Activated T-helper 17 cell treated with anti-CD3 and anti-CD28 coated beads, Interleukin-2, amount 50 U/mL, for 72 hours (primary cell): Measurements from ENCODE around the gene EP400. TPM values are rescaled to one million over a fixed set of nuclear protein-coding genes. Genes with fewer than 3 reads are reported as not detected.
"Not testable (repeated sequence)": the region's sequence is repeated elsewhere in the genome, so short reads cannot be mapped to it uniquely, and the experiment has no call there.

Experiments
- ATAC-seq: fragments of 150-1000 bp; cut with Tn5 transposase; replicated peaks from 2 replicates; pipeline ENCODE4 v1.10.0; 2021; ENCODE audit warnings: mild to moderate bottlenecking, moderate library complexity
- H3K27ac Mint-ChIP-seq: one replicate; pipeline ENCODE4 v1.8.0; 2022; ENCODE audit warnings: mixed read lengths
- H3K27me3 Mint-ChIP-seq: one replicate; pipeline ENCODE4 v1.8.0; 2022; ENCODE audit warnings: mixed read lengths
- H3K36me3 Mint-ChIP-seq: one replicate; pipeline ENCODE4 v1.8.0; 2022; ENCODE audit warnings: low read depth, mild to moderate bottlenecking, mixed read lengths
- H3K4me1 Mint-ChIP-seq: one replicate; pipeline ENCODE4 v1.8.0; 2022; ENCODE audit warnings: mixed read lengths
- H3K4me3 Mint-ChIP-seq: one replicate; pipeline ENCODE4 v1.8.0; 2022; ENCODE audit warnings: mild to moderate bottlenecking, mixed read lengths
- H3K9me3 Mint-ChIP-seq: one replicate; pipeline ENCODE4 v1.8.0; 2022; ENCODE audit warnings: mixed read lengths
- total RNA-seq, 2 donors: library from RNA; stranded (reverse); gene quantifications; one replicate each; pipeline ENCODE4 v1.2.3, GENCODE V29; 2022

Gene EP400
- total RNA-seq, 2 donors from 2014 or later, result 47.1 to 60.0 TPM

DNA sequence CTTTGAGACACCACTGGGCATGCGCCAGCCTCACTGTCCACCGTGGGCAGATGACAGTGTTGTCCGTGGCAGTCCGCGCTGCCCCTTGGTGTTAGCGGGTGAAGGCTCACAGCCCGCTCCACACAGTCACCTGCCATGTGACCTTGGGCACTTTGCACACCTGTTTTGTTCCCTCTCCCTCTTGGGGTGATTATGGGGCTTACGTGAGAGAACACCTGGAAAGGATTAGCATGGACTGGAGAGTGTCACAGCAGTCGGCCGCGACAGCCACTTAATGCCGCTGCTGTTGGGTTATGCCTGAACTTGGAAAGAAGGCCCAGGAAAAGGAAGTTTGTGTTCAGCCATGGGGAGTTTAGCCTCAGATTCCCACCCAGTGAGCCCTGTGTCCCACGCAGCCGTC is 100.1 kb downstream of the EP400 start:
- no peaks in the 10 kb centered on the region for H3K4me1 Mint-ChIP-seq
- H3K4me3 Mint-ChIP-seq, result no peak overlapping the region
- no peaks in the 10 kb centered on the region for H3K9me3 Mint-ChIP-seq
- H3K36me3 Mint-ChIP-seq, result peaks cover 97% of the 10 kb centered on the region
- no peaks in the 10 kb centered on the region for H3K27me3 Mint-ChIP-seq
- H3K27ac Mint-ChIP-seq, result no peak overlapping the region
- no peak for ATAC-seq

DNA sequence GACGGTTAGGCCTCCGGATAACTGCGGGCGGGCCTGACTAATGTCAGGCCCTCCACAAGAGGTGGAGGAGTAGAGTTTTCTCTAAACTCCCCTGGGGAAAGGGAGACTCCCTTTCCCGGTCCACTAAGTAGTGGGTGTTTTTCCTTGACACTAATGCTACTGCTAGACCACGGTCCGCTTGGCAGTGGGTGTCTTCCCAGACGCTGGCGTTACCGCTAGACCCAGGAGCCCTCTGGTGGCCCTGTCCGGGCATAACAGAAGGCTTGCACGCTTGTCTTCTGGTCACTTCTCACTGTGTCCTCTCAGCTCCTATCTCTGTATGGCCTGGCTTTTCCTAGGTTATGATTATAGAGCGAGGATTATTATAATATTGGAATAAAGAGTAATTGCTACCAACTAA is 102.0 kb downstream of the EP400 start:
- not testable (repeated sequence) for H3K4me3 Mint-ChIP-seq, H3K9me3 Mint-ChIP-seq, H3K4me1 Mint-ChIP-seq, H3K27me3 Mint-ChIP-seq, H3K27ac Mint-ChIP-seq, ATAC-seq
- H3K36me3 Mint-ChIP-seq, result peaks cover 97% of the 10 kb centered on the region

GRCh38 chr12:132052196-132052932 is 102.6 kb downstream of the EP400 start:
- ATAC-seq, result no peak
- H3K9me3 Mint-ChIP-seq, result no peaks in the 10 kb centered on the region
- no peaks in the 10 kb centered on the region for H3K4me1 Mint-ChIP-seq
- H3K36me3 Mint-ChIP-seq, result peaks cover 97% of the 10 kb centered on the region
- no peak overlapping the region for H3K27ac Mint-ChIP-seq
- H3K27me3 Mint-ChIP-seq, result no peaks in the 10 kb centered on the region
- no peak overlapping the region for H3K4me3 Mint-ChIP-seq

DNA sequence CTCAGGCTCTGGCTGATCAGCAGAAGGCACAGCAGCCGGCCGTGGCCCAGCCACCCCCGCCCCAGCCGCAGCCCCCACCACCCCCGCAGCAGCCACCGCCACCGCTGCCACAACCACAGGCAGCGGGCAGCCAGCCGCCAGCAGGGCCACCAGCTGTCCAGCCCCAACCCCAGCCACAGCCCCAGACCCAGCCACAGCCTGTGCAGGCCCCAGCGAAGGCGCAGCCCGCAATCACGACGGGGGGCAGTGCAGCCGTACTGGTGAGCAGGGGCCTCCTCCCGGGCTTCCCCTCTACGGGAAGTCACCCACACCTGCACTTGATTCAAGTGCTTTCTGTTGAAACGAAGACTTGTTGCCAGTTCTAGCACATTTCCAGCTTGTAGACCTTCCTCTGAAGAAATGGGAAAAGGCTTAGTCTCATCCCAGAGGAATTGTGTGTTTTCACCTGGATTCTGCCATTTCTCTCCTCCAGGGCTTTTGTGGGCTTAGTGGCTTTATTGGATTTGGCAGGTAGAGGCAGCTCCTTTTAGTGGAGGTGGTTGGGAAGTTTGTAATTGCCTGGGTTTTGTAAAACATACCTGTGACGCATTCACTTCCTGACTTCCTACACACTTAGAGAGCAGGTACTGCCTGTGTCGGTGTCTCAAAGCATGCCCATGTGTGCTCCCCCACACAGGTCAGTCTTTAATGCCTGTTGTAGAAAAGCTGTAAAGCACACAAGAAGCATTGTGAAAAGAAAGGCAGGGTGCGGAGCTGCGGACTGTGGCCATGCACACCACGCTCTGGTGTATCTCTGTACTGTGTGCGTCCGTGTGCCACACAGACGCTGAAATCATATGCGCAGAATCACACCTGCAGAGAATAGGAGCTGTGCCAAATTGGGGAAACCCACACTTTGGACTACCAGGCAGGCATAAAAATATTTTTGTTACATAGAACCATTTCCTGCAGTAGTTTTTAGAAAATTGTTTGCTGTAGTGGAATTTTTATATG is 103.9 kb downstream of the EP400 start:
- no peak overlapping the region for H3K4me3 Mint-ChIP-seq
- H3K9me3 Mint-ChIP-seq, result no peaks in the 10 kb centered on the region
- H3K4me1 Mint-ChIP-seq, result no peaks in the 10 kb centered on the region
- H3K36me3 Mint-ChIP-seq, result peaks cover 97% of the 10 kb centered on the region
- no peak overlapping the region for H3K27ac Mint-ChIP-seq
- H3K27me3 Mint-ChIP-seq, result no peaks in the 10 kb centered on the region
- ATAC-seq, result no peak

GRCh38 chr12:132054983-132055382 is 105.2 kb downstream of the EP400 start:
- Mint-ChIP-seq H3K4me3 (no peak overlapping the region), H3K9me3 (no peaks in the 10 kb centered on the region), H3K36me3 (peaks cover 96% of the 10 kb centered on the region), H3K4me1 (no peaks in the 10 kb centered on the region), H3K27ac (no peak overlapping the region), H3K27me3 (no peaks in the 10 kb centered on the region)
- no peak for ATAC-seq

DNA sequence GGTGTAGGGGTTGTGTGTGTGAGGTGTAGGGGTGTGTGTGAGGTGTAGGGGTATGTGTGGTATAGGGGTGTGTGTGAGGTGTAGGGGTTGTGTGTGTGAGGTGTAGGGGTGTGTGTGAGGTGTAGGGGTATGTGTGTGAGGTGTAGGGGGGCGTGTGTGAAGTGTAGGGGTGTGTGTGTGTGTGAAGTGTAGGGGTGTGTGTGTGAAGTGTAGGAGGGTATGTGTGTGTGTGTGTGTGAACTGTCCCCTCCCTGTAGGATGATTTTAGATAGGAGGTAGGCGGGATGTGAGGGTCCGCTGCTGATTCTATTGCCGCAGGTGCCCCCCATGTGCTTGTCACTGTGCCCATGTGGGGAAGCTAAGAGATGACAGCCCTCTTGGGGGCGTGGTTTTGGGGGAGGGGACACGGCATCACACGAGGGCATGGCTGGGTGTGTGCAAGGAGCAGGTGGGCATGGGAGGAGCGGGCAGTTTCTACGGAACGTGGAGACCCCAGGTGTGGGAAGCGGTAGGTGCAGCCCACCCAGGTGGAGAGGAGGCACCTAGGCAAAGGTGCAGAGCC is 105.9 kb downstream of the EP400 start:
- no peak for ATAC-seq
- H3K27me3 Mint-ChIP-seq, result no peaks in the 10 kb centered on the region
- H3K4me3 Mint-ChIP-seq, result no peak overlapping the region
- no peaks in the 10 kb centered on the region for H3K4me1 Mint-ChIP-seq
- peaks cover 96% of the 10 kb centered on the region for H3K36me3 Mint-ChIP-seq
- no peaks in the 10 kb centered on the region for H3K9me3 Mint-ChIP-seq
- H3K27ac Mint-ChIP-seq, result no peak overlapping the region

DNA sequence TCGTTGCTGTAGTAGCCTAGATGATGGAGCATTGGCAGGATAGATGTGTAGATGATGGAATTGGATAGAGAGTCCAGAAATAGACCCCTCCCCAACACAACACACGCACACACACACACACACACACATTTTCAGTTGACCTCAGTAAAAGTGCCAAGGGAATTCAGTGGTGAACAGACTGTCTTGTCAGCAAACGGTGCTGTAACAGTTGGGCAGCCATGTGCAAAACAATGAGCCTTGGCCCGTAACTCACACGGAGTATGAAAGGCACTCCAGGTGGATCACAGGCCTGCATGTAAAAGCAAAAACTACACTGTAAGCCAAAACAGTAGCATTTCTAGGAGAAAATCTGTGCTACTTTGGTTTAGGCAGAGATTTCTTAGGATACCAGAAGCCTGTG is 106.6 kb downstream of the EP400 start:
- Mint-ChIP-seq H3K27me3 (no peaks in the 10 kb centered on the region), H3K4me3 (no peak overlapping the region), H3K4me1 (no peaks in the 10 kb centered on the region), H3K36me3 (peaks cover 96% of the 10 kb centered on the region), H3K9me3 (no peaks in the 10 kb centered on the region), H3K27ac (no peak overlapping the region)
- ATAC-seq, result no peak

DNA sequence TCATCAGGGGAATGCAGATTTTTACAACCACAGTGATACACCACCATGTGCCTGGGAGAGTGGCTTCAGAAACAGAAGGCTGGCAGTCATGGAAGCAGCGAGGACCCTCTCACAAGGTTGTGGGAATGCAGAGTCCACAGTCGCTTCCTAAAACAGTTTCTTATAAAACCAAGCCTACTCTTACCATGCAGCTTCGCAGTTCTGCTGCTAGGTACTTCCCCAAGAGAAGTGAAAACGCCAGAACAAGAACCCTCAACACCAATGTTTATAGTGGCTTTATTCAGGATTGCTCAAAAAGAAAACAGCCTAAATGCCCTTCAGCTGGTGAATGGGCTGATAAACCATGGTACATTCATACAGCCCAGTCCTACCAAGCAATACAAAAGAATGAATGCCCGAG is 107.2 kb downstream of the EP400 start:
- no peak for ATAC-seq
- Mint-ChIP-seq H3K27ac (no peak overlapping the region), H3K27me3 (no peaks in the 10 kb centered on the region), H3K4me1 (no peaks in the 10 kb centered on the region), H3K4me3 (no peak overlapping the region), H3K36me3 (peaks cover 96% of the 10 kb centered on the region), H3K9me3 (no peaks in the 10 kb centered on the region)

GRCh38 chr12:132057691-132058090 is 107.9 kb downstream of the EP400 start:
- no peak for ATAC-seq
- H3K36me3 Mint-ChIP-seq, result peaks cover 96% of the 10 kb centered on the region
- H3K4me1 Mint-ChIP-seq, result no peaks in the 10 kb centered on the region
- no peak overlapping the region for H3K27ac Mint-ChIP-seq
- H3K27me3 Mint-ChIP-seq, result no peaks in the 10 kb centered on the region
- no peak overlapping the region for H3K4me3 Mint-ChIP-seq
- no peaks in the 10 kb centered on the region for H3K9me3 Mint-ChIP-seq

GRCh38 chr12:132061197-132061596 is 111.5 kb downstream of the EP400 start:
- ATAC-seq, result no peak
- Mint-ChIP-seq H3K27me3 (no peaks in the 10 kb centered on the region), H3K9me3 (no peaks in the 10 kb centered on the region), H3K27ac (no peak overlapping the region), H3K4me1 (peaks cover 5% of the 10 kb centered on the region), H3K4me3 (no peak overlapping the region), H3K36me3 (peaks cover 93% of the 10 kb centered on the region)

DNA sequence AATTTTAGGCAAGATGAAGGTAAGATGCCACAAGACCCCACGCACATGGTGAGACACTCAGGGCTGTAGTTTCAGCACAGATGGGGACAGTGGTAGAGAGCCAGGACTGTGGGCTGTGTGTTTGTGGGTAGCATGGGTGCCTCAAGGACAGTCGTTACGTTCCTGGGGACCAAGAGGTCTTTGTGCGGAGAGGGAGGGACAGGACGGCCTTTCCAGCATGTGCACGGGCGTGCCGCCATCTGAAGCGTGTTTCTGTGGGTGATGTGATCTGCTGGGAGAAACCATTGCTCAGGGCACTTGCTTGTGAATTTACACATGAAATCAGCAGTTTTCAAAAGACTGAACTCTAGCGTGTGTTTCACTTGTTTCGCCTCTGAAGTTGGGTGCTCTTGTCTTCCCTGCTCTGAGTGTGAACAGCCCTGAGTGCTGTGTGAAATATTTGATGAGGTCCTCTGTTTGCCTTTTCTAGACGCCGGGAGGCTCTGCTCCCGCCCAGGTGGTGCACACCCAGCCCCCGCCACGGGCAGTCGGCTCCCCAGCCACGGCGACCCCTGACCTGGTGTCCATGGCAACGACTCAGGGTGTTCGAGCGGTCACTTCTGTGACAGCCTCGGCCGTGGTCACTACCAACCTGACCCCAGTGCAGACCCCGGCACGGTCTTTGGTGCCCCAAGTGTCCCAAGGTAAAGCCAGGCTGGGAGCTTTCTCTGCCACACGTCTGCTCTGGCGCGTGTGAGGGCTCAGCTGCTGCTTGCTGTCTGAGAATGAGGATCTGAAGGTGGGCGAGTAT is 112.1 kb downstream of the EP400 start:
- Mint-ChIP-seq H3K4me3 (no peak overlapping the region), H3K27me3 (no peaks in the 10 kb centered on the region), H3K27ac (no peak overlapping the region), H3K36me3 (peaks cover 93% of the 10 kb centered on the region), H3K9me3 (no peaks in the 10 kb centered on the region), H3K4me1 (peaks cover 9% of the 10 kb centered on the region)
- ATAC-seq, result no peak

DNA sequence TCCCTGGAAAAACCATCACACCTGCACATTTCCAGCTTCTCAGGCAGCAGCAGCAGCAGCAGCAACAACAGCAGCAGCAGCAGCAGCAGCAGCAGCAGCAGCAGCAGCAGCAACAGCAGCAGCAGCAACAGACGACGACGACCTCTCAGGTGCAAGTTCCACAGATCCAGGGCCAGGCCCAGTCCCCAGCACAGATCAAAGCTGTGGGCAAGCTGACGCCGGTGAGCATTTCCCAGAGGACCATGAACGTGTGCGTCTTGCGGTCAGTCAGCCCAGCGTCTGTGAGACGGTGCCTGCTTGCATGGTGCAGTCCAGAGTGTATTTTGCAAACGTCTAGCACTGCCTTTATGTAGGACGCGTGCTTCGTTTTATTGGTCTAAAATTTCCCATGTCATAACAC is 112.7 kb downstream of the EP400 start:
- Mint-ChIP-seq H3K4me1 (peaks cover 9% of the 10 kb centered on the region), H3K27ac (no peak overlapping the region), H3K27me3 (no peaks in the 10 kb centered on the region), H3K36me3 (peaks cover 93% of the 10 kb centered on the region), H3K9me3 (no peaks in the 10 kb centered on the region), H3K4me3 (no peak overlapping the region)
- no peak for ATAC-seq

DNA sequence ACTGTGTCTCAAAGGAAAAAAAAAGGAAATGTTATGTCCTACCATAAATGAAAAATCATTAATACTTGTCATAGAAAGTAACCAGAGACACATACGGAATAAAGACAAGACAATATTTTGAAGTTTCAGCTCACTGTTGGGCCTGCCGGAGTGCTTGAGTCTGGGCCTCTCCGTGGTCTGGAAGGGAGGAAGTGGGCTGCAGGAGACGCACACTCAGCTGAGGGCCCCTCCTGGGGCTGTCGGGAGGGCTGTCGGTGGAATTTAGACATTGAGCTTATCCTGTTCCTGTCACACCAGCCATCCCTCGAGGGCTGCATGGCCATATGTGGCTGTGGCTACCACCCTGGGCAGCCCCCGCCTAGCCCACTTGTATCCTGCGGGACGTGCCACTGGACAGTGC is 113.7 kb downstream of the EP400 start:
- Mint-ChIP-seq H3K27ac (no peak overlapping the region), H3K27me3 (no peaks in the 10 kb centered on the region), H3K4me1 (peaks cover 9% of the 10 kb centered on the region), H3K4me3 (no peak overlapping the region), H3K36me3 (peaks cover 87% of the 10 kb centered on the region), H3K9me3 (no peaks in the 10 kb centered on the region)
- no peak for ATAC-seq

GRCh38 chr12:132064631-132065030 is 114.9 kb downstream of the EP400 start:
- H3K9me3 Mint-ChIP-seq, result no peaks in the 10 kb centered on the region
- no peak overlapping the region for H3K4me3 Mint-ChIP-seq
- ATAC-seq, result no peak
- peaks cover 9% of the 10 kb centered on the region for H3K4me1 Mint-ChIP-seq
- peaks cover 85% of the 10 kb centered on the region for H3K36me3 Mint-ChIP-seq
- H3K27me3 Mint-ChIP-seq, result no peaks in the 10 kb centered on the region
- no peak overlapping the region for H3K27ac Mint-ChIP-seq
